Lung (tissue), 12 donors: ENCODE measurements around the gene MAPKBP1. TPM values are rescaled to one million over a fixed set of nuclear protein-coding genes. Genes with fewer than 3 reads are reported as not detected.

Experiments
- ATAC-seq: fragments of 200-7000 bp; cut with Tn5 transposase; one replicate; pipeline ENCODE4 v1.9.1; 2020; ENCODE audit warnings: moderate number of reproducible peaks; ENCODE audit not compliant: insufficient read depth, low FRiP score
- DNase-seq, 3 donors: peaks; one replicate each; pipeline ENCODE4 v3.0.0-alpha.2; 2013 to 2017
- H3K27ac ChIP-seq, 2 donors: one replicate each; pipeline ENCODE4 v1.5.1; 2013; ENCODE audit warnings: mild to moderate bottlenecking in 2 of 2, moderate library complexity in 2 of 2, control low read depth in 1 of 2, inconsistent platforms in 1 of 2, low read depth in 1 of 2, low read length in 1 of 2
- H3K27me3 ChIP-seq, 3 donors: one replicate each; pipeline ENCODE4 v1.5.1; 2013; ENCODE audit warnings: low read length in 2 of 3; ENCODE audit not compliant: control insufficient read depth in 3 of 3, insufficient read depth in 3 of 3
- H3K36me3 ChIP-seq, 4 donors: one replicate each; pipeline ENCODE4 v1.5.1; 2013; ENCODE audit warnings: low read length in 4 of 4, mild to moderate bottlenecking in 1 of 4, moderate library complexity in 1 of 4; ENCODE audit not compliant: control insufficient read depth in 4 of 4, insufficient read depth in 4 of 4
- H3K4me1 ChIP-seq, 5 donors: one replicate each; pipeline ENCODE4 v1.5.1; 2013; ENCODE audit warnings: low read length in 5 of 5, mild to moderate bottlenecking in 2 of 5, moderate library complexity in 1 of 5; ENCODE audit not compliant: control insufficient read depth in 5 of 5, insufficient read depth in 5 of 5
- H3K4me3 ChIP-seq: one replicate; pipeline ENCODE4 v1.5.1; 2013; ENCODE audit warnings: mild to moderate bottlenecking, control low read depth, moderate library complexity
- H3K9ac ChIP-seq, 2 donors: one replicate each; pipeline ENCODE4 v1.5.1; 2013; ENCODE audit warnings: low read length in 2 of 2, control low read depth in 1 of 2; ENCODE audit not compliant: insufficient read depth in 1 of 2
- H3K9me3 ChIP-seq, 4 donors: one replicate each; pipeline ENCODE4 v1.5.1; 2013; ENCODE audit warnings: low read length in 3 of 4, mild to moderate bottlenecking in 1 of 4, moderate library complexity in 1 of 4; ENCODE audit not compliant: control insufficient read depth in 4 of 4, insufficient read depth in 3 of 4
- WGBS, 2 donors: extraction: QIAGEN DNeasy Blood & Tissue Kit; methylation state at CpG; one replicate each; pipeline ENCODE4 v1.1.7; 2013; 5-methylcytosine and 5-hydroxymethylcytosine counted together
- polyA plus RNA-seq, 2 donors: library from polyadenylated mRNA; stranded (reverse); fragments of 200-250 nt; gene quantifications; one replicate each; pipeline ENCODE4 v1.2.1, GENCODE V29; 2013
- total RNA-seq, 2 donors: library from RNA; depleted of rRNA in 1 of 2; stranded (reverse); fragments of >200 nt in 1 of 2; gene quantifications; one replicate each; pipeline ENCODE4 v1.2.1, GENCODE V29; 2014 to 2021
- TF ChIP-seq, protein P1 (sequence below): IDR thresholded peaks from 2 replicates; pipeline ENCODE4 v1.5.1; 2012; ENCODE audit warnings: mild to moderate bottlenecking; ENCODE audit errors: control extremely low read depth, extremely low read depth
- donor health status: control.
- donor health status: control.
- donor health status: Bipolar disorder and iron deficiency.
- donor health status: healthy.
- donor health status: DM: yes; HTN: yes; CAD: no.

The MAPKBP1 gene
- total and polyA plus RNA-seq, 4 donors: 7.2 to 25.7 (median 16.4) TPM

DNA sequence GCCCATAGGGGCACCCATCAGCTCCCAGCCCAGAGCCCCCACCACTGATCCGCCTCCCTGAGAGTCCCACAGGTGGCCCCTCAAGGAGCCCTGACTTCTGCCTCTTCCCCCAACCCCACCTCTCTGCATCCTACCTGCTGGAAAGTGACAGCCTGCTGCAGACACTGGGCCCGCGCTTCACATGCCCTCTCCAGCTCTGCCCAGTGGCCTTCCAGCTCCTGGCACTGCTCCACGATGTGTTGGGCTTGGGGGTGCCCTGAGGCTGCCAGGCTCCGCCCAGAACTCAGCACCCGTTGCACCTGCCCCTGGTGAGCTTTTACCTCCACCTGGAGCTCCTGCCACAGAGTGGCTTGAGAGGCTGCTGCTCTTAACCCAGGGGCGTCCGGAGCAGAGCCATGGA, 99.4 kb downstream of the MAPKBP1 start:
- Histone ChIP-seq H3K27ac (no peak overlapping the region), H3K9ac (no peak overlapping the region), H3K36me3 (no peaks in the 10 kb centered on the region), H3K27me3 (no peaks in the 10 kb centered on the region), H3K4me3 (no peak overlapping the region), H3K4me1 (no peaks in the 10 kb centered on the region), H3K9me3 (no peaks in the 10 kb centered on the region)
- DNase-seq (no peak), ATAC-seq (no peak)
- TF ChIP-seq, protein P1, sequence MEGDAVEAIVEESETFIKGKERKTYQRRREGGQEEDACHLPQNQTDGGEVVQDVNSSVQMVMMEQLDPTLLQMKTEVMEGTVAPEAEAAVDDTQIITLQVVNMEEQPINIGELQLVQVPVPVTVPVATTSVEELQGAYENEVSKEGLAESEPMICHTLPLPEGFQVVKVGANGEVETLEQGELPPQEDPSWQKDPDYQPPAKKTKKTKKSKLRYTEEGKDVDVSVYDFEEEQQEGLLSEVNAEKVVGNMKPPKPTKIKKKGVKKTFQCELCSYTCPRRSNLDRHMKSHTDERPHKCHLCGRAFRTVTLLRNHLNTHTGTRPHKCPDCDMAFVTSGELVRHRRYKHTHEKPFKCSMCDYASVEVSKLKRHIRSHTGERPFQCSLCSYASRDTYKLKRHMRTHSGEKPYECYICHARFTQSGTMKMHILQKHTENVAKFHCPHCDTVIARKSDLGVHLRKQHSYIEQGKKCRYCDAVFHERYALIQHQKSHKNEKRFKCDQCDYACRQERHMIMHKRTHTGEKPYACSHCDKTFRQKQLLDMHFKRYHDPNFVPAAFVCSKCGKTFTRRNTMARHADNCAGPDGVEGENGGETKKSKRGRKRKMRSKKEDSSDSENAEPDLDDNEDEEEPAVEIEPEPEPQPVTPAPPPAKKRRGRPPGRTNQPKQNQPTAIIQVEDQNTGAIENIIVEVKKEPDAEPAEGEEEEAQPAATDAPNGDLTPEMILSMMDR: no peak
- 88 to 91% methylated on average over 8 of the region's 8 CpGs for WGBS, 2 donors

- H3K27ac ChIP-seq: no peak overlapping the region
- H3K9me3 ChIP-seq: no peaks in the 10 kb centered on the region
- DNase-seq: no peak
- no peaks in the 10 kb centered on the region for H3K4me1 ChIP-seq
- H3K36me3 ChIP-seq: no peaks in the 10 kb centered on the region
- ATAC-seq: no peak
- TF ChIP-seq, protein P1: no peak
- H3K9ac ChIP-seq: no peak overlapping the region
- no peaks in the 10 kb centered on the region for H3K27me3 ChIP-seq
- H3K4me3 ChIP-seq: no peak overlapping the region
- 95 to 97% methylated on average over 12 of the region's 12 CpGs for WGBS, 2 donors
Measured at GRCh38 chr15:41874736-41875135, 100.5 kb downstream of the MAPKBP1 start.

- H3K36me3 ChIP-seq: no peaks in the 10 kb centered on the region
- 81 to 87% methylated on average over 13 of the region's 13 CpGs for WGBS, 2 donors
- H3K4me1 ChIP-seq: no peaks in the 10 kb centered on the region
- no peak overlapping the region for H3K27ac ChIP-seq
- TF ChIP-seq, protein P1: no peak
- H3K9ac ChIP-seq: no peak overlapping the region
- DNase-seq (no peak), ATAC-seq (no peak)
- no peaks in the 10 kb centered on the region for H3K27me3 ChIP-seq
- H3K9me3 ChIP-seq: no peaks in the 10 kb centered on the region
- H3K4me3 ChIP-seq: no peak overlapping the region
Measured at GRCh38 chr15:41876007-41876406, 101.7 kb downstream of the MAPKBP1 start.

GRCh38 chr15:41876689-41877088, 102.4 kb downstream of the MAPKBP1 start:
- WGBS, 2 donors: 74 to 81% methylated on average over 12 of the region's 12 CpGs
- H3K36me3 ChIP-seq: no peaks in the 10 kb centered on the region
- TF ChIP-seq, protein P1: no peak
- no peak overlapping the region for H3K4me3 ChIP-seq
- DNase-seq: no peak
- no peak for ATAC-seq
- H3K27me3 ChIP-seq: peaks cover 0 to 3% (median 0%) of the 10 kb centered on the region in 3 donors
- H3K9me3 ChIP-seq: no peaks in the 10 kb centered on the region
- H3K27ac ChIP-seq: no peak overlapping the region
- H3K9ac ChIP-seq: no peak overlapping the region
- no peaks in the 10 kb centered on the region for H3K4me1 ChIP-seq
